Panc1 (cell line): ENCODE results near the gene SLC10A7. TPM values are rescaled to one million over a fixed set of nuclear protein-coding genes. Genes with fewer than 3 reads are reported as not detected.

Experiments
- ATAC-seq: fragments of 200-7000 bp; cut with Tn5 transposase; 2 replicates; pipeline ENCODE4 v1.9.1; 2020; ENCODE audit warnings: mild to moderate bottlenecking, moderate library complexity
- BruUV-seq: library from RNA; stranded (reverse); fragments of 400-500 nt; replicated peaks from 2 replicates; lab custom pipeline; 2021; lab: Mats Ljungman, UMichigan
- CTCF ChIA-PET: fragments of 300-600 bp; sonication (Branson Sonifier 250); formaldehyde crosslinking; loops from one replicate; lab custom pipeline; 2022; ENCODE audit warnings: antibody characterized with exemption; lab: Charles Lee
- POLR2A ChIA-PET: fragments of 300-600 bp; sonication (Branson Sonifier 250); formaldehyde crosslinking; loops from one replicate; lab custom pipeline; 2022; ENCODE audit warnings: antibody characterized with exemption; lab: Charles Lee
- DNase-seq: peaks from one replicate; pipeline ENCODE4 v3.0.0-alpha.2; 2010; ENCODE audit warnings: low read depth, low spot score
- H3K27ac ChIP-seq: 2 replicates; pipeline ENCODE4 v1.5.1; 2011; ENCODE audit warnings: mild to moderate bottlenecking, low read length, inconsistent platforms
- H3K27me3 ChIP-seq: fragments of 200-500 bp; sonication (Bioruptor generic); 2 replicates; pipeline ENCODE4 v1.6.0; 2014; ENCODE audit warnings: low read length, inconsistent platforms; ENCODE audit not compliant: control insufficient read depth, insufficient read depth
- H3K36me3 ChIP-seq: fragments of 200-500 bp; sonication (Bioruptor generic); 2 replicates; pipeline ENCODE4 v1.5.1; 2014; ENCODE audit warnings: inconsistent platforms, mild to moderate bottlenecking, low read length, moderate library complexity; ENCODE audit not compliant: control insufficient read depth, insufficient read depth
- H3K4me1 ChIP-seq: 2 replicates; pipeline ENCODE4 v1.5.1; 2011; ENCODE audit warnings: inconsistent platforms, mild to moderate bottlenecking, low read length, moderate library complexity; ENCODE audit not compliant: control insufficient read depth, insufficient read depth
- H3K4me3 ChIP-seq, 2 experiments: 2 replicates each; pipeline ENCODE4 v1.5.1; 2011 to 2012; ENCODE audit warnings: low read depth in 2 of 2, low read length in 2 of 2, mild to moderate bottlenecking in 2 of 2, inconsistent platforms in 1 of 2, moderate library complexity in 1 of 2
- H3K9me3 ChIP-seq: fragments of 200-500 bp; sonication (Bioruptor generic); 2 replicates; pipeline ENCODE4 v1.5.1; 2014; ENCODE audit warnings: low read depth, mild to moderate bottlenecking, inconsistent platforms, low read length, moderate library complexity; ENCODE audit not compliant: control insufficient read depth, insufficient read depth
- SIN3A ChIP-seq: IDR thresholded peaks from 2 replicates; pipeline ENCODE4 v1.6.1; 2012; ENCODE audit warnings: low read depth, mild to moderate bottlenecking, low read length, moderate library complexity, borderline replicate concordance; ENCODE audit not compliant: insufficient read depth
- TCF7L2 ChIP-seq: IDR thresholded peaks from 2 replicates; pipeline ENCODE4 v1.6.1; 2011; ENCODE audit warnings: mild to moderate bottlenecking, low read depth, low read length, inconsistent platforms
- in situ Hi-C: cut with HindIII; loops from 2 replicates; pipeline ENCODE4 v1.10.0; 2016; ENCODE audit warnings: low sequenced_read_pairs, low pct_unique_long_range_greater_than_20kb
- intact Hi-C: fragments of 100-400 bp; cut with micrococcal nuclease; formaldehyde crosslinking; loops from one replicate; pipeline ENCODE4 v1.10.0; 2022; ENCODE audit not compliant: unreplicated experiment
- total RNA-seq: library from RNA; stranded (reverse); gene quantifications from one replicate; pipeline ENCODE4 v1.2.1, GENCODE V29; 2021; ENCODE audit not compliant: unreplicated experiment
- TF ChIP-seq, protein P1 (sequence below), 2 experiments: IDR thresholded peaks; 2 replicates each; pipeline ENCODE4 v1.6.1; 2011 to 2012; ENCODE audit warnings: low read depth in 2 of 2, control low read depth in 1 of 2, low read length in 1 of 2, mild to moderate bottlenecking in 1 of 2, moderate library complexity in 1 of 2; ENCODE audit not compliant: insufficient read depth in 1 of 2
- TF ChIP-seq, protein P2 (sequence below): fragments of 450-650 bp; IDR thresholded peaks from 2 replicates; pipeline ENCODE4 v1.5.1; 2017; ENCODE audit warnings: mild to moderate bottlenecking

Gene SLC10A7
- total RNA-seq, 1 experiment from 2014 or later: 1.5 TPM

DNA sequence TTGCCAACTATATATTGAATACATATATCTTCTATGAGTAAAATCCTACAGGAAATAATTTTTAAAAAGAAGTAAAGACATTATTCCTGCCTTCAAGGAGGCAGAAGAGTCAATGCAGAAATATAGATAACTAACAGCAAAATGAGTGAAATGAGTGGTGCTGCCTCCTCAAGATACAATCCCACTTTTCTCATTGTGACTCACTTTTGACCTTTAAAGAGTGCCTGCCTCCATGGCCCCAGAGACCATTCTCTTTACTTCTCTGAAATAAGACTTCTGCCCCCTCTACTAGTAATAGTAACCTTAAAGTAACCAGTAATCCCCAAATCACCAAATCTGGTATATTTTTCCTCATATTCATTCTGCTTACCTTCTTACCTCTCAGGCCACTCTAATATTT is 15.5 kb downstream of the SLC10A7 start:
- ChIA-PET CTCF (no interaction called here), POLR2A (no interaction called here)
- Histone ChIP-seq H3K9me3 (no peaks in the 10 kb centered on the region), H3K4me1 (no peaks in the 10 kb centered on the region), H3K27ac (no peak overlapping the region), H3K36me3 (no peaks in the 10 kb centered on the region), H3K4me3 (no peak overlapping the region), H3K27me3 (no peaks in the 10 kb centered on the region)
- DNase-seq: no peak
- in situ Hi-C loops: no loop called here
- BruUV-seq: no TSS peak
- TF ChIP-seq, protein P1, sequence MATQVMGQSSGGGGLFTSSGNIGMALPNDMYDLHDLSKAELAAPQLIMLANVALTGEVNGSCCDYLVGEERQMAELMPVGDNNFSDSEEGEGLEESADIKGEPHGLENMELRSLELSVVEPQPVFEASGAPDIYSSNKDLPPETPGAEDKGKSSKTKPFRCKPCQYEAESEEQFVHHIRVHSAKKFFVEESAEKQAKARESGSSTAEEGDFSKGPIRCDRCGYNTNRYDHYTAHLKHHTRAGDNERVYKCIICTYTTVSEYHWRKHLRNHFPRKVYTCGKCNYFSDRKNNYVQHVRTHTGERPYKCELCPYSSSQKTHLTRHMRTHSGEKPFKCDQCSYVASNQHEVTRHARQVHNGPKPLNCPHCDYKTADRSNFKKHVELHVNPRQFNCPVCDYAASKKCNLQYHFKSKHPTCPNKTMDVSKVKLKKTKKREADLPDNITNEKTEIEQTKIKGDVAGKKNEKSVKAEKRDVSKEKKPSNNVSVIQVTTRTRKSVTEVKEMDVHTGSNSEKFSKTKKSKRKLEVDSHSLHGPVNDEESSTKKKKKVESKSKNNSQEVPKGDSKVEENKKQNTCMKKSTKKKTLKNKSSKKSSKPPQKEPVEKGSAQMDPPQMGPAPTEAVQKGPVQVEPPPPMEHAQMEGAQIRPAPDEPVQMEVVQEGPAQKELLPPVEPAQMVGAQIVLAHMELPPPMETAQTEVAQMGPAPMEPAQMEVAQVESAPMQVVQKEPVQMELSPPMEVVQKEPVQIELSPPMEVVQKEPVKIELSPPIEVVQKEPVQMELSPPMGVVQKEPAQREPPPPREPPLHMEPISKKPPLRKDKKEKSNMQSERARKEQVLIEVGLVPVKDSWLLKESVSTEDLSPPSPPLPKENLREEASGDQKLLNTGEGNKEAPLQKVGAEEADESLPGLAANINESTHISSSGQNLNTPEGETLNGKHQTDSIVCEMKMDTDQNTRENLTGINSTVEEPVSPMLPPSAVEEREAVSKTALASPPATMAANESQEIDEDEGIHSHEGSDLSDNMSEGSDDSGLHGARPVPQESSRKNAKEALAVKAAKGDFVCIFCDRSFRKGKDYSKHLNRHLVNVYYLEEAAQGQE (IDR thresholded peaks at IDR 0.05; ENCODE audit: insufficient read depth in 1 of 2, low read depth in 2 of 2, low read length in 1 of 2): no peak
- no peak for ATAC-seq
- intact Hi-C loops: no loop called here

DNA sequence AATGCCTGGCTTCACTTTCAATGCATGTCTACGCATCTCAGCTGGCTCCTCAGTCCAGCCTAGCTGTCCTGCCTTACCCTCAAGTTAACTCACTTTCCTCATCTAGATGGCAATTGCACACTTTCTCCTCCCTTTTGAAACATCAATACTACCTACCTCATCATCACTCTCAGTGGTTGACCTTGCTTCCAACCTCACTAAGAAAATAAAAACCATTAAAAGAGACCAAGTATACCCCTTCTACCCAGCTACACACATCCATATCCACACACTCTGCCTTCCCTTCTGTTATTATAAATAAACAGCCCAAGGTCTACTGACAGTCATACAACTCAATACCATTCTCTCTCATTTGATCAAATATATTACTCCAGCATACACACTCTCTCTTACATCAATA is 21.5 kb downstream of the SLC10A7 start:
- H3K27ac ChIP-seq: no peak overlapping the region
- ATAC-seq (no peak), DNase-seq (no peak)
- H3K9me3 ChIP-seq: no peaks in the 10 kb centered on the region
- no peaks in the 10 kb centered on the region for H3K27me3 ChIP-seq
- intact Hi-C loops: no loop called here
- TF ChIP-seq TCF7L2: no peak
- TF ChIP-seq, protein P2, sequence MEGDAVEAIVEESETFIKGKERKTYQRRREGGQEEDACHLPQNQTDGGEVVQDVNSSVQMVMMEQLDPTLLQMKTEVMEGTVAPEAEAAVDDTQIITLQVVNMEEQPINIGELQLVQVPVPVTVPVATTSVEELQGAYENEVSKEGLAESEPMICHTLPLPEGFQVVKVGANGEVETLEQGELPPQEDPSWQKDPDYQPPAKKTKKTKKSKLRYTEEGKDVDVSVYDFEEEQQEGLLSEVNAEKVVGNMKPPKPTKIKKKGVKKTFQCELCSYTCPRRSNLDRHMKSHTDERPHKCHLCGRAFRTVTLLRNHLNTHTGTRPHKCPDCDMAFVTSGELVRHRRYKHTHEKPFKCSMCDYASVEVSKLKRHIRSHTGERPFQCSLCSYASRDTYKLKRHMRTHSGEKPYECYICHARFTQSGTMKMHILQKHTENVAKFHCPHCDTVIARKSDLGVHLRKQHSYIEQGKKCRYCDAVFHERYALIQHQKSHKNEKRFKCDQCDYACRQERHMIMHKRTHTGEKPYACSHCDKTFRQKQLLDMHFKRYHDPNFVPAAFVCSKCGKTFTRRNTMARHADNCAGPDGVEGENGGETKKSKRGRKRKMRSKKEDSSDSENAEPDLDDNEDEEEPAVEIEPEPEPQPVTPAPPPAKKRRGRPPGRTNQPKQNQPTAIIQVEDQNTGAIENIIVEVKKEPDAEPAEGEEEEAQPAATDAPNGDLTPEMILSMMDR: no peak
- no peaks in the 10 kb centered on the region for H3K36me3 ChIP-seq
- no TSS peak for BruUV-seq
- no peak overlapping the region for H3K4me3 ChIP-seq
- in situ Hi-C loops: no loop called here
- no peaks in the 10 kb centered on the region for H3K4me1 ChIP-seq
- ChIA-PET POLR2A (no interaction called here), CTCF (no interaction called here)

DNA sequence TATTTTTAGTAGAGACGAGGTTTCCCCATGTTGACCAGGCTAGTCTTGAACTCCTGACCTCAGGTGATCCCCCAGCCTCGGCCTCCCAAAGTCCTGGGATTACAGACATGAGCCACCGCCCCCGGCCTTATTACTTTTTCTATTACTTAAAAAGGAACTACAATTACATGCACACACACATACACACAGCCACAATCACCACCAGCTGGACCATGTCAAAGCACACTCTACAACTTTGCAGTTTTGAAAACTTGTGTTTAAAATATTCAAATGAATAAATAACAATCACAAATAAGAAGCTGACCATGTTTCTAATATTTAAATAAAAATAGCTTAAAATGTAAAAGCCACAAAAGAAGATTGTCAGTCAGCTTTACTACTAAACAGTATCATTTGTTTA is 23.4 kb downstream of the SLC10A7 start:
- no peak for ATAC-seq
- POLR2A ChIA-PET: no interaction called here
- CTCF ChIA-PET: interaction anchor here (0.7 kb wide), 1 partner anchor 156 kb away, joined by 5 read pairs; no protein-coding TSS in a partner anchor
- no peaks in the 10 kb centered on the region for H3K36me3 ChIP-seq
- no peaks in the 10 kb centered on the region for H3K4me1 ChIP-seq
- TF ChIP-seq, protein P1 (IDR thresholded peaks at IDR 0.05; ENCODE audit: insufficient read depth in 1 of 2, low read depth in 2 of 2, low read length in 1 of 2): no peak
- TF ChIP-seq TCF7L2 (no peak), SIN3A (no peak)
- DNase-seq: no peak
- BruUV-seq: no TSS peak
- no peak overlapping the region for H3K27ac ChIP-seq
- in situ Hi-C loops (no loop called here), intact Hi-C loops (no loop called here)
- no peaks in the 10 kb centered on the region for H3K27me3 ChIP-seq
- H3K9me3 ChIP-seq: no peaks in the 10 kb centered on the region
- no peak overlapping the region for H3K4me3 ChIP-seq
